Pulmonary artery endothelial cell (primary cell): ENCODE results near the gene RBM15B. TPM values are rescaled to one million over a fixed set of nuclear protein-coding genes. Genes with fewer than 3 reads are reported as not detected.

Experiments used
- DNase-seq: peaks from one replicate; pipeline ENCODE4 v3.0.0-alpha.2; 2011; ENCODE audit warnings: low read depth, low spot score
- total RNA-seq: library from RNA; depleted of rRNA; stranded (reverse); fragments of >200 nt; gene quantifications from 2 replicates; pipeline ENCODE4 v1.2.3, GENCODE V29; 2014

The RBM15B gene
- total RNA-seq, 1 donor from 2014 or later, result 53.2 TPM

DNA sequence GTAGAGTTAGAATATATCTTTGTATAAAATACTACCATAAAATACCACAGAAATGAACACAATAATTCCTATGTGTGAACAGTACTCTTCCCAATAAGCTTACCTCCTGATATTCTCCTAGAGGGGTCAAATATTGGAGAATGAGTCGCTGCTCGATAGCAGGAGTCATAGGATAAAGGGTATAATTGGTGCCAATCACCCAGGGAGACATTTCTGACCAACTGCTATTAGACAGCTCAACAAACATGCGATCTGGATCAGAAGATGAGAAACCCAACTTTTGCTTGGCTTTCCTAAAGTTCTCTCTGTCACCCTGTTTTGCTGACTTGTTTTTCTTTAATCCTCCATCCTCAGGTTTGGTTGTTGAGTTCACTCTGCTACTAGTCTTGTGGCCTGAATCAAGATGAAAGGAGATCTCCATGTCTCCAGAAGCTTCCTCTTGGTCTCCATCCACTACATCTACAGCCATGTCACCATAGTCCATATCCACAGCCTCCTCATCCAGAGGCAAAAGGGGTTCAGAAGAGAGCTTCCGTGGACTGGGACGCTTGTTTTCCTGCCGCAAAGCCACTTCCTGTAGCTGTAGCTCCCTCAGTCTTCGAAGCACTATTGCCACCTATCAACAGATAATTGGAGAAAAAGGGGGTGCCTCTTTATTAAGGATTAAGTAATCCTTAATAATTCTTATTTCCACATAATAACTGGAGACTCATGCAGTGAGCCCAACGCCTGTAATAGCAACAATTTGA is 50.4 kb downstream of the RBM15B start:
- DNase-seq, result no peak

DNA sequence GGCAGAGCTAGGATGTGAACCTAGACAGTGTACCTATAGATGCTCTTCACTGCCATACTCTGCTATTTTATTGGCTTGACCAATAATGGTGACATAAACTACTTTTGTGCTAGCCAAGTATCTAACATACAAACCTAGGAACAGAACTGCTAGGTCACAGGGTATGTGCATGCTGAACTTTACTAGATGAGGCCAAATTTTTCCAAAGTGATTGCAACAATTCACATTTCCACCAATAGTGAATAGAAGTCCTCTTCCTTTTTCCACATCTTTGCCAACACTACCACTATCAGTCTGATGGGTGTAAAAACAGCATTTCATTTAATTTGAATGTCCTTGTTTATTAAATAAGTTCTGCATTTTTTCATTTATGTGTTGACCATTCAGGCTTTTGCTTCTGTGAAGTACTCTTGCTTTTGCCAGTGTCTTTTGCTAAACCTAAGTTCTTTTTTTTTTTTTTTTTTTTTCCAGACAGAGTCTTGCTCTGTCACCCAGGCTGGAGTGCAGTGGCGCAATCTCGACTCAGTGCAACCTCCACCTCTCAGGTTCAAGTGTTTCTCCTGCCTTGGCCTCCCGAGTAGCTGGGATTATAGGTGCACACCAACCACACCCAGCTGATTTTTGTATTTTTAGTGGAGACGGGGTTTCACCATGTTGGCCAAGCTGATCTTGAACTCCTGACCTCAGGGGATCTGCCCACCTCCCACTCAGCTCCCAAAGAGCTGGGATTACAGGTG is 54.6 kb downstream of the RBM15B start:
- DNase-seq, result no peak

Other genes starting within 250 kb of the RBM15B start
- gene MANF, start 6.0 kb upstream of the RBM15B start, total RNA-seq, result 107 and 182 TPM in 2 replicates
- gene DCAF1, start 108.7 kb downstream of the RBM15B start, total RNA-seq, result 17.7 and 26.9 TPM in 2 replicates
- gene RAD54L2, start 147.4 kb downstream of the RBM15B start, total RNA-seq, result 17.8 and 20.1 TPM in 2 replicates